Gastrocnemius medialis (tissue), 4 donors: Measurements from ENCODE around the gene CHKB.

Source experiments
- CTCF ChIP-seq, 5 experiments: fragments of 450-650 bp in 3 of 5; fragments of 200-600 bp in 2 of 5; sonication (generic) in 2 of 5; IDR thresholded peaks in 4 of 5; conservative IDR thresholded peaks in 1 of 5; 1 replicate in 4 of 5; 2 replicates in 1 of 5; pipeline ENCODE4 v1.5.1; 2016 to 2019; ENCODE audit warnings: antibody characterized with exemption in 5 of 5, mild to moderate bottlenecking in 3 of 5, moderate library complexity in 3 of 5
- POLR2A ChIP-seq, 2 donors: fragments of 450-650 bp; IDR thresholded peaks; one replicate each; pipeline ENCODE4 v1.6.1; 2017; ENCODE audit warnings: antibody characterized with exemption in 2 of 2, mild to moderate bottlenecking in 2 of 2, moderate library complexity in 2 of 2

GRCh38 chr22:50531962-50532674 lies 50.5 kb downstream of the CHKB start:
- TF ChIP-seq CTCF (IDR thresholded peaks at IDR 0.05 in 4 of 5, conservative IDR thresholded peaks at IDR 0.05 in 1 of 5) (no peak), POLR2A (IDR thresholded peaks at IDR 0.05) (peak in 1 of 2 donors; percentile 40)
